Measurements from ENCODE around the gene CRB1.

DNA sequence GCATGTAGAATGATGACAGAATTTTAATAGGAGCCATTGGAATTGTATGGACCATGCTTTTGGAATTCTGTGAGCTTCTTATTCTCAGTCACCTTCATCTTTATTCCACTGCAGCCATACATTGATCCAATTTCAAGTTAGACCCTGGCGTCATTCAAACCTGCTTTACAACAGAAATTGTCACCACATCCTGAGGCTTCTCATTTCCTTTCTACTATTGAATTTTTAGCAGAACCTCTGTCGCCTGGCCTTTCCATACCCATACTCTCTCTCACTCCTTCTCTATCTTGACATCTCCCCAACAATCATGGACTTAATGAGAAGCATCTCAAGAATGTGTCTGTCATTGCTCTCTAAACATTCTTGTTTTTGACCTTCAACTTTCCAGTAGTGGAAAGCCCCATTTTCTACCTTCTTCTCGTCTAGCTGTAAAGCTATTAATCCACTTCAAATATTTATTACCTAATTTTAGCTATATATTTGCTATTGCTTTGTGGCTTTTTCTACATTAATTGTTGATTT is 74.1 kb downstream of the CRB1 start:
- TF ChIP-seq CTCF (IDR thresholded peaks at IDR 0.05; ENCODE audit: borderline replicate concordance, extremely low read depth, low read length, poor library complexity, severe bottlenecking) = no peak
- TF ChIP-seq EZH2 (IDR thresholded peaks at IDR 0.05; ENCODE audit: borderline replicate concordance, low read depth, low read length, severe bottlenecking) = no peak
